ENCODE results near the gene VLDLR.
A peak's percentile ranks its signal among the peaks of the same experiment; 100 is the strongest.

Gene VLDLR

DNA sequence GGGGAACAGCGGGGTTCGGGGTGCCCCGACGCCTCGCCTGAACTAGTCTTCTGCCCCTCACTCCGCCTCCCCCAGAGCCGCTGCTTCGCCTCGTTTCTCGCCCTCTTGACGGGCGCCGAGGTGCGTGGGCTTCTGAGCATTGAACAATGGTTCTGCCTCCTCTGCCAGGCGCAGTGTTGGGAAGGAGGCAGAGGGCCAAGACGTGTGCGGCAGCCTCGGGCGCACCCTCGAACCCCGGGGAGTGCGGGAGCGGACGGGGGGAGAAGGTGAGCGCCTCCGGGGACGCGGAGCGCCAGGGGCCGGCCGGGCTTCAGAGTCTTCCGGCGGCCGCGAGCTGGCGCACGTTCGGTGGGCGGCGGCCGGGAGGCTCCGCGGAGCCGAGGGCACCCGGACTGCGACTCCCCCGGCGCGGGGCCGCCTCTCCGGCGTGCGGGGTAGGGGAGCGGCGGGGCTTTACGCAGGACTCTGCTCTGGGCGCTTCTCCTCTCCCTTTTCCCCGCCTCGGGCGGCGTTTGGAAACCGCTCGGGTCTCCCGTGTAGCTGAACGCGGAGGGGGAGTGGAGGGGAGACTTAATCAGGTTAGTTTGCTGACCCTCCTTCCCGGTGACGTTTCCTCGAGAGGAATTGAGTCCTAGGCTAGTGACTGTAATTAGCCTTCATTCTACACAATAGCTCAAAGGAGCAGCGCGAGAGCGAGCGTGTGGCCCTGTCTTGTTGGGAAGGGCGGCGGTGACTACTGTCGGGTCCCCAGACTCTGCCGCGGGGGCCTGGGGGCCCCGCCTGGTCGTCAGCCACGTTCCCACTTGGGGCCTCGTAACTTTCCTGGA, 1.1 kb downstream of the VLDLR start:
- peak overlapping the region; percentile 50 for H3K27ac ChIP-seq (ENCODE audit: low read depth, low read length)
- H3K27me3 ChIP-seq (ENCODE audit: control insufficient read depth in 1 of 2, insufficient read depth in 2 of 2, low read length in 2 of 2): peaks cover 0 to 4% of the 10 kb centered on the region in 2 donors
- no peaks in the 10 kb centered on the region for H3K36me3 ChIP-seq (ENCODE audit: insufficient read depth, low read length)
- peak overlapping the region; percentile 45 for H3K9ac ChIP-seq (ENCODE audit: low read length)
- H3K4me1 ChIP-seq (ENCODE audit: insufficient read depth, low read length): peaks cover 6% of the 10 kb centered on the region
- H3K9me3 ChIP-seq (ENCODE audit: low read length): no peaks in the 10 kb centered on the region
- peak overlapping the region; percentile 67 to 73 for H3K4me3 ChIP-seq (ENCODE audit: low read depth in 1 of 2, low read length in 2 of 2)

DNA sequence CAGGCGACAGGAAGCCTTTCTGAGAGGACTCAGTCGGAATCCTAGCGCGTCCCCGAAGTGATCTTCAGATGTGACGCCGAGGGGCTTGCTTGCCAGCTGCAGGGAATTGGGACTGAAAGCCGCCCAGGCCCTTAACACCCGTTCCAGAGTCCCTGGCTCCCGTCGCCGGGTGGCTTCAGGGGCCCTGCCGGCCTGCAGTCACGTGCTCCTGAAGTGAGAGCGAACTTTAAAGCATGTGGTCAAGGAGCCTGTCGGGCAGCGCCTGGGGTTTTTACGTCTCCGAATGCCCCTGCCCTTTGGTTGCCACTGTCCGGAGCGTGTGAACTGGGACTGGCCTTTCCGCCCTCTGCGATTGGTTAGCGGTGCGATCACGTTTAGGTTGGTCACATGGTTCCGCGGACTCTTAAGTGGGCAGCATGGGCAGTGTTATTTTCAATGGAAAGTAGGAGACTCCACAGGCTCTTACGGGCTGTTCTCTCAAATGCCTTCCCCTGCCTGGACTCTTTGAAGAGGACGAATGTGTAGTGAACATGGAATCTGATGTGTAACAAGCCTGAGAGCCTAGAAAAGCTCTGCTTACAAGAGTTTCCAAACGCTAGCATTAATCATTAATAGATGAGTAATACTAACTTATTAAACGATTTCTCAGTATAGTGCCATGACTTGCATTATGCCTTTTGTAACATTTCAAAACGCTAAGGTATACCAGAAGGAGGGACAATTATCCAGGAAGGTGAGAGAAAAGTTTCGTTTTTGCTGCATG, 1.9 kb downstream of the VLDLR start:
- peaks cover 0 to 4% of the 10 kb centered on the region in 2 donors for H3K27me3 ChIP-seq (ENCODE audit: control insufficient read depth in 1 of 2, insufficient read depth in 2 of 2, low read length in 2 of 2)
- H3K4me1 ChIP-seq (ENCODE audit: insufficient read depth, low read length): peaks cover 6% of the 10 kb centered on the region

DNA sequence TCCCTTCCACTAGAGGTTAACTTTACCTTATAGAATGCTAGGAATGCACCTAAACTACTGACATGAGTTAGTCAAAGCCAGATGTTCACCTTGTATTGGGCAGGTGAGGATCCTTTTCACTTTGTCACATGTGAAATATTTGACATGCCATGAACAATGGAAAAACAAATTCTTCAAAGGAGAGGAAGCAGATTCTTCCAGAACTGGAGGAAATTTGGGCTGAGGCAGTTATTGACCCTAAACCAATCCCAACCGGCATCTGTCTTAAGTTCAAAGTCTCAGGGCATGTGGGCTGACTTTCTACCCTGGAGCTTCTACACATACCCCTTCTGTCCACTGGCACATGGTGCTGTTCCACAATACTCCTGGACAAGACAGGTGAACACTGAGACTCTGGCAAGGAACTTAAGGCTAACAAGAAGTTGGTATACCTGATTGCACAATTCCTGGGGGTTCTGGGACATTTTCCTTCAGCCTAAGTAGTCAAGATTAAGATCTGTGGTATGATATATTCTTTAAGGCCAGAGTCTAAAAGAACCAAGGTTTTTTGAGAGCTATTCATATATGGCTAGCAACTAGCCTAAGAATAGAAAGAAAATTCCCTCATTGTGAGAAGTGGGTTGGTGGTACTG, 2.6 kb downstream of the VLDLR start:
- Histone ChIP-seq H3K9ac (ENCODE audit: low read length) (no peak overlapping the region), H3K27ac (ENCODE audit: low read depth, low read length) (no peak overlapping the region), H3K9me3 (ENCODE audit: low read length) (no peaks in the 10 kb centered on the region), H3K36me3 (ENCODE audit: insufficient read depth, low read length) (no peaks in the 10 kb centered on the region), H3K4me1 (ENCODE audit: insufficient read depth, low read length) (peaks cover 6% of the 10 kb centered on the region), H3K27me3 (ENCODE audit: control insufficient read depth in 1 of 2, insufficient read depth in 2 of 2, low read length in 2 of 2) (peaks cover 0 to 4% of the 10 kb centered on the region in 2 donors), H3K4me3 (ENCODE audit: low read depth in 1 of 2, low read length in 2 of 2) (no peak overlapping the region)

More for the DNA sequence above, 1.9 kb downstream of the VLDLR start:
- Histone ChIP-seq H3K9me3 (ENCODE audit: low read length) (no peaks in the 10 kb centered on the region), H3K27ac (ENCODE audit: low read depth, low read length) (peak overlapping the region; percentile 50), H3K36me3 (ENCODE audit: insufficient read depth, low read length) (no peaks in the 10 kb centered on the region), H3K9ac (ENCODE audit: low read length) (peak overlapping the region; percentile 45), H3K4me3 (ENCODE audit: low read depth in 1 of 2, low read length in 2 of 2) (peak overlapping the region; percentile 67 to 73)

- H3K4me1 ChIP-seq (ENCODE audit: insufficient read depth, low read length): peaks cover 6% of the 10 kb centered on the region
- H3K27me3 ChIP-seq (ENCODE audit: control insufficient read depth in 1 of 2, insufficient read depth in 2 of 2, low read length in 2 of 2): peaks cover 0 to 4% of the 10 kb centered on the region in 2 donors
- H3K36me3 ChIP-seq (ENCODE audit: insufficient read depth, low read length): no peaks in the 10 kb centered on the region
- no peaks in the 10 kb centered on the region for H3K9me3 ChIP-seq (ENCODE audit: low read length)
- no peak overlapping the region for H3K27ac ChIP-seq (ENCODE audit: low read depth, low read length)
- no peak overlapping the region for H3K9ac ChIP-seq (ENCODE audit: low read length)
- H3K4me3 ChIP-seq (ENCODE audit: low read depth in 1 of 2, low read length in 2 of 2): no peak overlapping the region
These were observed 3.8 kb downstream of the VLDLR start for GRCh38 chr9:2625427-2625826.

DNA sequence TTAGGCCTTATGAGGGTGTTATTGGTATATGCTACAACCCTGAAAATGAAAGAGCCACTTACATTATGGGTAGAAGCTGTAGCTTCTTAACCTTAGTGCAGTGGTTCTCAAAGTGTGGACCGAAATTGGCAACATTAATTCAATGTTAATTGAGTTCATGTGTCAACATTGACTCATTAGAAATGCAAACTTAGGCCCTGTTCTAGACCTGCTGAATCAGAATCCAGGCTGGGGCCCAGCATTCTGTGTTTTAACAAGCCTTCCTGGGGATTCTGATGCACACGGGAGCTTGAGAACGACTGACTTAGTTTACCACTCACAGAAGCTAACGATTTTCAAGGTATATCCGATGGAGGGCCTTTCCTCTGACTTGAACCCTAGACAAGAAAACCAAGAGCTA, 7.3 kb downstream of the VLDLR start:
- H3K9ac ChIP-seq (ENCODE audit: low read length): no peak overlapping the region
- no peak overlapping the region for H3K4me3 ChIP-seq (ENCODE audit: low read depth in 1 of 2, low read length in 2 of 2)
- no peaks in the 10 kb centered on the region for H3K27me3 ChIP-seq (ENCODE audit: control insufficient read depth in 1 of 2, insufficient read depth in 2 of 2, low read length in 2 of 2)
- H3K4me1 ChIP-seq (ENCODE audit: insufficient read depth, low read length): peaks cover 9% of the 10 kb centered on the region
- H3K27ac ChIP-seq (ENCODE audit: low read depth, low read length): no peak overlapping the region
- H3K9me3 ChIP-seq (ENCODE audit: low read length): no peaks in the 10 kb centered on the region
- no peaks in the 10 kb centered on the region for H3K36me3 ChIP-seq (ENCODE audit: insufficient read depth, low read length)

- Histone ChIP-seq H3K27me3 (ENCODE audit: control insufficient read depth in 1 of 2, insufficient read depth in 2 of 2, low read length in 2 of 2) (no peaks in the 10 kb centered on the region), H3K27ac (ENCODE audit: low read depth, low read length) (no peak overlapping the region), H3K9ac (ENCODE audit: low read length) (no peak overlapping the region), H3K4me3 (ENCODE audit: low read depth in 1 of 2, low read length in 2 of 2) (no peak overlapping the region), H3K4me1 (ENCODE audit: insufficient read depth, low read length) (peaks cover 9% of the 10 kb centered on the region), H3K9me3 (ENCODE audit: low read length) (no peaks in the 10 kb centered on the region), H3K36me3 (ENCODE audit: insufficient read depth, low read length) (no peaks in the 10 kb centered on the region)
These were observed 8.6 kb downstream of the VLDLR start for GRCh38 chr9:2630158-2630557.

- Histone ChIP-seq H3K4me1 (ENCODE audit: insufficient read depth, low read length) (peaks cover 9% of the 10 kb centered on the region), H3K36me3 (ENCODE audit: insufficient read depth, low read length) (no peaks in the 10 kb centered on the region), H3K27ac (ENCODE audit: low read depth, low read length) (no peak overlapping the region), H3K4me3 (ENCODE audit: low read depth in 1 of 2, low read length in 2 of 2) (no peak overlapping the region), H3K27me3 (ENCODE audit: control insufficient read depth in 1 of 2, insufficient read depth in 2 of 2, low read length in 2 of 2) (no peaks in the 10 kb centered on the region), H3K9ac (ENCODE audit: low read length) (no peak overlapping the region), H3K9me3 (ENCODE audit: low read length) (no peaks in the 10 kb centered on the region)
These were observed 9.7 kb downstream of the VLDLR start for GRCh38 chr9:2631263-2631662.

- Histone ChIP-seq H3K27ac (ENCODE audit: low read depth, low read length) (no peak overlapping the region), H3K36me3 (ENCODE audit: insufficient read depth, low read length) (no peaks in the 10 kb centered on the region), H3K4me3 (ENCODE audit: low read depth in 1 of 2, low read length in 2 of 2) (no peak overlapping the region), H3K9ac (ENCODE audit: low read length) (no peak overlapping the region), H3K9me3 (ENCODE audit: low read length) (no peaks in the 10 kb centered on the region), H3K4me1 (ENCODE audit: insufficient read depth, low read length) (peaks cover 9% of the 10 kb centered on the region), H3K27me3 (ENCODE audit: control insufficient read depth in 1 of 2, insufficient read depth in 2 of 2, low read length in 2 of 2) (no peaks in the 10 kb centered on the region)
These were observed 12.6 kb downstream of the VLDLR start for GRCh38 chr9:2634153-2634552.

- H3K4me1 ChIP-seq (ENCODE audit: insufficient read depth, low read length): peaks cover 9% of the 10 kb centered on the region
- H3K9me3 ChIP-seq (ENCODE audit: low read length): no peaks in the 10 kb centered on the region
- no peak overlapping the region for H3K9ac ChIP-seq (ENCODE audit: low read length)
- no peaks in the 10 kb centered on the region for H3K27me3 ChIP-seq (ENCODE audit: control insufficient read depth in 1 of 2, insufficient read depth in 2 of 2, low read length in 2 of 2)
- peaks cover 2% of the 10 kb centered on the region for H3K36me3 ChIP-seq (ENCODE audit: insufficient read depth, low read length)
- no peak overlapping the region for H3K27ac ChIP-seq (ENCODE audit: low read depth, low read length)
- H3K4me3 ChIP-seq (ENCODE audit: low read depth in 1 of 2, low read length in 2 of 2): no peak overlapping the region
These were observed 13.2 kb downstream of the VLDLR start for GRCh38 chr9:2634818-2635217.

GRCh38 chr9:2635922-2636321, 14.3 kb downstream of the VLDLR start:
- Histone ChIP-seq H3K9me3 (ENCODE audit: low read length) (no peaks in the 10 kb centered on the region), H3K9ac (ENCODE audit: low read length) (no peak overlapping the region), H3K4me3 (ENCODE audit: low read depth in 1 of 2, low read length in 2 of 2) (no peak overlapping the region), H3K36me3 (ENCODE audit: insufficient read depth, low read length) (peaks cover 5% of the 10 kb centered on the region), H3K27me3 (ENCODE audit: control insufficient read depth in 1 of 2, insufficient read depth in 2 of 2, low read length in 2 of 2) (no peaks in the 10 kb centered on the region), H3K27ac (ENCODE audit: low read depth, low read length) (no peak overlapping the region), H3K4me1 (ENCODE audit: insufficient read depth, low read length) (peaks cover 9% of the 10 kb centered on the region)

DNA sequence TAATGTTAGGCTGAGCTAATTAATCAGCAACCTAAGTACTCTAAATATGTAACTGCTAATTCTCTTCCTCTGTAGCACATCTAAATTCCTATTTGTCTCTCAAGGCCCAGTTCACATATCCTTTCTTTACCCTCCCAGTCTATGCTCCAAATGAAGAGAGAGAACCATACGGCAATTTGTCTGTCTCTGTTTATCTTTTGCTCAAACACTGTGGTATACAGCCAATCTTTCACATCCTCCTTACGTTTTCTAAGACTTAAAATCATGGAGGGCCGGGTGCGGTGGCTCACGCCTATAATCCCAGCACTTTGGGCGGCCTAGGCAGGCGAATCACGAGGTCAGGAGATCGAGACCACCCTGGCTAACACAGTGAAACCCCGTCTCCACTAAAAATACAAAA, 15.8 kb downstream of the VLDLR start:
- H3K9ac ChIP-seq (ENCODE audit: low read length): no peak overlapping the region
- peaks cover 5% of the 10 kb centered on the region for H3K36me3 ChIP-seq (ENCODE audit: insufficient read depth, low read length)
- H3K27me3 ChIP-seq (ENCODE audit: control insufficient read depth in 1 of 2, insufficient read depth in 2 of 2, low read length in 2 of 2): no peaks in the 10 kb centered on the region
- no peak overlapping the region for H3K4me3 ChIP-seq (ENCODE audit: low read depth in 1 of 2, low read length in 2 of 2)
- no peaks in the 10 kb centered on the region for H3K9me3 ChIP-seq (ENCODE audit: low read length)
- peaks cover 5% of the 10 kb centered on the region for H3K4me1 ChIP-seq (ENCODE audit: insufficient read depth, low read length)
- H3K27ac ChIP-seq (ENCODE audit: low read depth, low read length): no peak overlapping the region

Data from muscle layer of colon (tissue), 2 donors.